Fibroblast of mammary gland (primary cell): ENCODE results near the gene CPNE1.

Source experiments
- DNase-seq: peaks from one replicate; pipeline ENCODE4 v3.0.0-alpha.2; 2010; ENCODE audit warnings: low read depth
- H3K4me3 ChIP-seq: 2 replicates; pipeline ENCODE4 v1.5.1; 2011; ENCODE audit warnings: low read depth, mild to moderate bottlenecking, low read length, moderate library complexity; ENCODE audit not compliant: control insufficient read depth
- CTCF ChIP-seq: conservative IDR thresholded peaks from 2 replicates; pipeline ENCODE4 v1.5.1; 2011; ENCODE audit warnings: low read depth, low read length, inconsistent platforms; ENCODE audit not compliant: control insufficient read depth, insufficient read depth

CPNE1 gene

DNA sequence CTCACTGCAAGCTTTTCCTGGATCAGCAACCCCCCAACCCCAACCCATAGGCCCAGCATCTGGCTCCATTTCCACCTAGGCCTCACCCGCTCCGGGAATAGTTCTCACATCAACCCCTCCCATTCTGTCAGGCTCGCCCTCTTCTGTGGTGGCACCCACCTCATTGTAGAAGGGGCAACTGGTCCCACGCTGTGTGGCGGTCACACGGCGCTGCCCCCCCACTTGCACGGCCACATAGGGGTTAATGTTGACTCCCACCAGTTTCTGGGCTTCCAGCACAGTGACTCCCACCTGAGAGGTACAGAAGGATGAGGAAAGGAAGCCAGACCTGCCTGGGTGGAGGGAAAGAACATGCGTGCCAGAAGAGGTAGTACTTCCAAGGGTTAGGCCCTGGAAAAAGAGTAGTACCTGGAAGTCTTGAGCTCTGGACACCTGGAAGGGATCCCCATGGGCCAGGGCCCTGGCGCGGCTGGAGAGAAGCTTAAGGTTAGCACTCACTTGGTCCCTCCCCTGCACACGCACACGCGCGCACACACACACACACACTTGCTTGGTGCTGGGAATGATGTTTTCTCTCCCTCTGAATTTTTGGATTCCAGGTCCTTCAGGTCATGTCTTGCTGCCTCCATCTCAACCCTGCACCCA, 61.7 kb downstream of the CPNE1 start:
- DNase-seq = no peak
- H3K4me3 ChIP-seq = no peak overlapping the region
- no peak for TF ChIP-seq CTCF

GRCh38 chr20:35601990-35602389, 62.7 kb downstream of the CPNE1 start:
- no peak for DNase-seq
- TF ChIP-seq CTCF = no peak
- H3K4me3 ChIP-seq = no peak overlapping the region

DNA sequence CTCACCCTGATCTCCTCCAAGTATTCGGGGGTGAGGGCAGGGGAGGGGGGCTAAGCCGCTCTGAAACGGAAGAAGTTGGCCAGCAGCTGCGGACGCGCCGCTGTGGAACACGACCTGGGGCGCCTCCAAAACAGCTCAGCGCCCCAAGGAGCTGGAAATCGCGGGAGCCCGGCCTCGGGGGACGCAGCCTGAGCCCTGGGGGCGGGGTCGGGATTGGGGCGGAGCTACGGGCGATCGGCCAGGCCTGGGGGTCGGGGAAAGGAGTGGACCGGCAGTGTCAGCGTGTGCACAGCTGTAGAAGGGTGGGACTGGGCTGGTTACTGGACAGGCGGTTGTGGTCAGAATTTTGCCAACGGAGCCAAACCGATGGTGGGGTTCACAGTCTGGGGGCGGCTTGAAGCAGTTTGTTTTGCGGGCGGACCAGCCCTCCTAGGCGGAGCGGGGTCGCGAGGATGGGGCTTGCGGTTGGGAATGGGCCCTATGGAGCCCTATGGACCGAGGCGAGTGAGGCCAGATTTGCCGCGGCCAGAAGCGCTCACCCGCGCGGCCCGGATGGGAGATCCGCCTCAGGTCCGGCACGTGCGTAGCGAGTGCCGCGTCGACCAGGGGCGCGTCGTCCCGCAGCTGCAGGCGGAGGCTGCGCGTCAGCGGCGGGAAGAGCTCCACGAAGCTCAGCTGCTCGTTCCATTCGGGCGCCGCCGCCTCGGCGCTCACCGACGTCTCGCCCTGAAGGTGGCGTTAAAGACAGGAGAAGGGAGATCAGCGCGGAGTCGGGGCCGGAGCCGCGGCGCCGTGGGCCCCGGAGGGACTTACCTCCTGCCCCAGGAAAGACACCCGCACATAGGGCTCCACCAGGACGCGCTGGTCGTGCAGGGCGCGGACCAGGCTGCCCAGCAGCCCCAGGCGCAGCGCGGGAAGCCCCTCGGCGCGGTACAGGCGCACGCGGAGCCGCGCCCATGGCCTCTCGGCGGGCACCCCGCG, 63.4 kb downstream of the CPNE1 start:
- peak; percentile 72 for DNase-seq
- TF ChIP-seq CTCF = peak; percentile 24
- H3K4me3 ChIP-seq = peak overlapping the region; percentile 15

DNA sequence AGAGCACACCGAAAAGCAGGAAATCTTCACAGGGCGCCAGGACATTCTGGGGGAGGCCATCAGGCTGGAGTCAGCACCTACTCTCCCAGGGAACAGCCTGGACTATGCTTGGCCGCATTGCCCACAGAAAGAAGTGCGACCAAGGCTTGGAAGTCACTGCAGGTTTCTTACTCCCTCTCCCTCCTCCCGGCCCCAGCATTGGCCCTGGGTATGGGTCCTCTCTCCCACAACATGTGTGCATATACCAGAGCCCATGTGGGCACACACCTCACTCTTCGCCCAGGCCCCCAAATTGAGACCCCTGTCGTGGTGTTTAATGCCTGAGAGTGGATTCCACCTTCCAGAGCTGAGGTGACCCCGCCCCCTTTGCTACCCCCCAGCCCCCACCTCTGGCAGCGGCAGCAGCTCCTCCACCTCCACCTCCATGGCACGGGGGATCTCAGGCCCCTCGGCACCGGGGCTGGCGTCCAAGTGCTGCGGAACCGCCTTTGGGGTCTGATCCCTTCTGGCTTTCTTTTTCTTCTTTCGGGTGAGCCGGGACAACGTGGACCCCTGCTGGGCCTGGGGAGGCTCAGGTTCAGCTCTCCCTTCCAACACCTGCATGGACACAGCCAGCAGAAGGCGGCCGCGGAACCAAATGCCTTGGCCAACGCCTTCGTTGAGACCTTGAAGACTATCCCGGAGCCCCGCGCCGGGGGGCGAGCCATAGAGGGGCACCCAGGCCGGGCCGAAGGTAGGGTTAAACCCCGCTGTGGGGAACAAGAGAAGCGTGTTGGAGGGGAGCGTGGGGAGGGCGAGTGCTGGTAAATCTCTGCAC, 64.3 kb downstream of the CPNE1 start:
- H3K4me3 ChIP-seq = no peak overlapping the region
- TF ChIP-seq CTCF = no peak
- no peak for DNase-seq

- TF ChIP-seq CTCF = no peak
- DNase-seq = no peak
- H3K4me3 ChIP-seq = no peak overlapping the region
Measured at GRCh38 chr20:35599776-35600120, 65.0 kb downstream of the CPNE1 start.

DNA sequence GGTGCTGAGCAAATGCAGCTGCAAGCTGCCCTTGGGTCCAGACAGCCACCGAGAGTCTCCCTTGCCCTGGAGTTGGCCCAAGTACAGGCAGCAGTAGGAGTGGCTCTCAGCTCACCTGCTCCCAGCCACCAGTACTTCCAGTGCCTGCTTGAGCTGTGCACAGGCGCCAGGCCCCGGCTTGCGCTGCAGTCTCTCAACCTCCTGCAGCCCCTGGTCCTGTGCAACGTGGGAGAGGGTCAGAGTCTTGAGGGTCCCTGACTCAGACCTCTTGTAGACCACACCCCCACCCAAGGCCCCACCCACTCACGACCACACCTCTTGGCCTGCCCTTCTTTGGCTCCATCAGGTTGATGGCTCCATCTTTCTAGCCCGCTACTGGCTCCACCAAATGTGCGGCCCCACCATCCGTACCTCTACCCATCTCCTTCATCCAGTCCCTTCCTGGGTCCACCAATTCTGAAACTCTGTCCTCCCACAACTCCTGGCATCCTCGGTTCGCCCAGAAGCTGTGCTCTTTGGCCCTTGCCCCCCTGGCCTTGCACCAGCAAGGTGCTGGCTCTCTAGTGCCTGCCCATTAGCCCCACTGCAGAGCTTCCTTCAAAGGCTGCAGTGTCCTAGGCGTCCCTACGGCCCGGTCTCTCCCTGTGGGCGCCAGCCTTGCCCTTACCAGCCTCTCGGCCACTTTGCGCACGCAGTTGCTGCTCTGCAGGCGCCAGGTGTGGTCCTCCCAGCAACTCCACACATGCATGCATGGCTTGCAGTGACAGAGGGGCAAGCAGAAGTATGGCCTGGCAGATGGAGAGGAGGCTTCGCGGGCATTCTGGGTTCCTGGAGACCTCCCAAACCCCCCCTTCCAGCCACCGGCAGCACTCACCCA, 65.6 kb downstream of the CPNE1 start:
- H3K4me3 ChIP-seq = no peak overlapping the region
- DNase-seq = no peak
- no peak for TF ChIP-seq CTCF
